ENCODE data around the gene YWHAQ.
"Not testable (repeated sequence)": the region's sequence is repeated elsewhere in the genome, so short reads cannot be mapped to it uniquely, and the experiment has no call there.

The YWHAQ gene

DNA sequence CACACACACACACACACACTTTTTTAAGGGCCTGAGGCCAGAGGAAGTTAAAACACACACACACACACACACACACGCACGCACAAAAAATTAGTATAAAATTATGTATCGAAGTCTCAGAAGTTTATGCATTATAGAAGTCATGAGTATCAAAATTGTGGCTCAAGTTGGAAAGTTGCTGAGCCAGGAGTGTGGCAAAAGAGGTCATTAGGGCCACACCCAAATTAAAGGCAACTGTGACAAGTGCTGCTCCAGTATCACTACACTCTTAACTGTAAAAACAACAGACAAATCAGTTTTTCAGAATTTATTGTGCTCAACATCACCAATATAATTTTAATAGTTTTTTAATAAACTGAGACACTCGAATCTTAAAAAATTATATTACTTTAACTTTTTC lies 36.9 kb downstream of the YWHAQ start:
- no peak for DNase-seq

DNA sequence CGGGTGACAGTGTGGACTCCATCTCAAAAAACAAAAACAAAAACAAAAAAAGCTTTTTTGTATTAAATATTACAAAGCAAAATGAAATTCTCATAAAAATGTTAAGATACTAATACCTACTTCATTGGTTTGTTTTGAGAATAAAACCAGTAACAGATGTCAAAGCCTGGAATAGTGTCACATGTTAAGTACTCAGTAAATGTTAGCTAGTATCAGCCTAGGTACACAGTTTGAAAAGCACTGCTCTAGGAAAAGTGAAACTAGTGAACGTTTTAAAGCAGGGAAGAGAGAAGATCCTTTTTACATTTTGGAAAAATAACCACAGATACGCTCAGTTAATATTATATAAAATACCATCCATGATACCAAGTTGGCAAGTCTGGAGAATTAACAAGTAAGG lies 38.1 kb downstream of the YWHAQ start:
- DNase-seq, result no peak

DNA sequence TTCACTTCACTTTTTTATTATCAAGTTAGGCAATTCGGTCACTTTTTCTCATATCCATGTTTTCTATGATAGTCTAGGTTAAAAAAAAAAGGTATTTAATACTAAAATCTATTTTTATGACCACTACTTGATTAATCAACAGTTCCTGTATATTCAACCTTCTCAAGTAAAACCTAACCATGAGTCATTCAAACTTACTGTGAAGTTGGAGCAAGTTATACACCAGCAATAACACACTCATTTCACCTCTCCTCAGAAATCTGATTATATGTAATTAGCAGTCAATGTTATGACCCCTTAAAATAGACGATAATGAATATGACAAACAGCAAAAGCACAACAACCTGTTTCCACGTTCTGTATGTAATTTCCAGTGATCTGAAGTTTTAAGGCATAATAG lies 40.2 kb downstream of the YWHAQ start:
- DNase-seq, result no peak

DNA sequence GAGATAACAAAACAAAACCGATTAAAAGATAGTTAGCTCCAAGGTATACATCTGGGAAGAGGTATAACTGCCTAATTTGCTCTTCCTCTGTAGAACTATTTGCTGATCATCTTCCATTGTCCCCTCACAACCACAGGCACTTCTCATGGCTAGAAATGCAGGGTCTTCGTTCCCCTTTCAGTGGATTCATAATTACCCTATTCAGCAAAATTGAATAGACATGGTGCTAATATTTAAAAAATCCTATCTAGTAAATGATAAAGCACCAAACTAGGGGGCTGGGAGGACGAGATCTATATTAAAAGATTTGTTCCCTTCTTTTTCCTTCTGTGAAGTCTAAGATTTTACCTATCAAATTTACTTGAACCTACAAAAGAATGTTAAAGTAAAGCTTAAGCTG lies 44.3 kb downstream of the YWHAQ start:
- DNase-seq, result no peak

DNA sequence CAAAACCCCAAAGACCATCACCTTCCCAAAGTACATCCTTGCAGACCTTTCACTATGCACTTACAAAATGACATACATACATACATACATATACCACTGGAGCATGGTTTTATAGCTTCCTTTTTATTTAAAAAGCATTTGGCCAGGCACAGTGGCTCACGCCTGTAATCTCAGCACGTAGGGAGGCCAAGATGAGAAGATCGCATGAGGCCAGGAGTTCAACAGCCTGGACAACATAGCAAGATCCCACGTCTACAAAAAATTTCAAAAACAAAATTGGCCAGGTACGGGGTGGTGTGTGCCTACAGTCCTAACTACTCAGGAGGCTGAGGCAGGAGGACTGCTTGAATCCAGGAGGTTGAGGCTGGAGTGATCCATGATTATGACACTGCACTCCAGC lies 45.3 kb downstream of the YWHAQ start:
- no peak for DNase-seq

DNA sequence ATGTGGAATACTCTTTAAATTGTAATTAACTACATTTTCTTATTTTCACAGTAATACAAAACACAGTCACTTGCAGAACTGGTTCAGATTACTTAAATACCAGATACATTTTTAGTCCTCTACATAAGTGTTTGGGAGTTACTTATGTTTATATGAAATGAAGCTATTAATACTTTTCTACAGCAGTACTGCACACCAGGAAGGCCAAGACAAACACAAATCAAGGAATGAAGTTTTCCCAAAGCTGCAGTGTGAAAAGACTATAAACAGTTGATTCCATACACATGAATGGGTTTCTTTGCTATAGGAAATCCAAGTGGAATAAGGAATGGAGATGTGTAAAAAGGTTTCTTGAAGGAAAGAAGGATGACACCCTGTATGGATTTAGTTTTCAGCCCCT lies 45.9 kb downstream of the YWHAQ start:
- not testable (repeated sequence) for DNase-seq

DNA sequence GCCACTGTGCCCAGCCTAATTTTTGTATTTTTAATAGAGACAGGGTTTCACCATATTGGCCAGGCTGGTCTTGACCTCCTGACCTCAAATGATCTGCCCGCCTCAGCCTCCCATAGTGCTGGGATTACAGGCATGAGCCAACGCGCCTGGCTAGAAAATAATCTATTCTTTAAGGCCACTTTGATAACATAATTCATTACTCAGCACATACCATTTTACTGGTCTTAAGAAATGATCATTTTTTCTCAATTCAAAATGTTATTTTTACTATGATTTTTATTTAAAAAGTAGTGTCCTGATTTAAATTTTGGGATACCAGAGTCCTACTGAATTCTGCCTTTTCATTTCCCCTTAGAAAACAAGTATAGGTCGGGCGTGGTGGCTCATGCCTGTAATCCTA lies 48.2 kb downstream of the YWHAQ start:
- DNase-seq, result no peak

DNA sequence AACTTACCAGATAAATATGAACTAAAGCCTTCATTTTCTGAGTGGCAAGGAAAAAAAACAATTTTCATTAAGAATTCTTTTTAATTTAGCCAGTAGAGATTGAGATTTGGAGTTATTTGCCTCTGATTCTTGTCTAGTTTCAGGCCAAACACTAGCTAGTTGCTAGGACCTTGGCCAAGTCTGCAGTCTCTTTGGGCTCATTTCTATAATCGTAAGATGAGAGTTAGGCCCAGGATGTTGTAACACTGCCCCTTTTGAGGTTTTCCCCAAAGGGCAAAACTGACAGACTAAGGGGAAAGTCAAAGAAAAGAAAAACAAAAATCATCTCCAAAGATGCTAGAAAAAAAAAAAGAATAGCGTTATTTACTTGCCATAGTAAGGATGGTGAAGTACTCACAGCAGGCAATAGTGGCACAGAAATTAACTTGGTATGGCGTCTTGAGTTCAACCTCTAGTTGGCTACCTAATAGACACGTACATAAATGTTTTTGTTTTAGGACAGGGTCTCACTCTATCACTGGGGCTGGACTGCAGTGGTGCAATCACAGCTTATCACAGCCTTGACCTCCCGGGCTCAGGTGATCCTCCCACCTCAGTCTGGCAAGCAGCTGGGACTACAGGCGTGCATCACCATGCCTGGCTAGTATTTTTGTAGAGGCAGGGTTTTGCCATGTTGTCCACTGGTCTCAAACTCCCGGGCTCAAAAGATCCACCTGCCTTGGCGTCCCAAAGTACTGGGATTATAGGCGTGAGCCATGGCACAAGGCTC lies 52.1 kb downstream of the YWHAQ start:
- no peak for DNase-seq

DNA sequence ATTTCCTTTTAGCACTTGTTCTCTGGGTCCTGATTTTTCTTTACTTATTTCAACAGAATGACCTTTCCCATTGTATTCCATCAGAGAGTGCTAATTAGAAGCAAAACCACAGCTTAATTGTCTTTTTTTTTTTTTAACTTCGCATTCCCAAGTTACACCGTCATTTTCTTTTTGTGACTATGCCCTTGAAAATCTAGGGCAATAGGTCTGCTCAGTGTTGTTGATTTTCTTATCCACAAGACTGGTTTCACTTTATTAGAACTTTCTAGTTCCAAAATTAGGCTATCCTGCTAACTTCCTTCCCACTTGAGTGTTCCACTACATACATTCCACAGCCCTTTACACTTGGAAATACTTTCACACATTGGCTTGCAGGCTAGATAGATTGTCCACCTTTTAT lies 56.5 kb downstream of the YWHAQ start:
- no peak for DNase-seq

DNA sequence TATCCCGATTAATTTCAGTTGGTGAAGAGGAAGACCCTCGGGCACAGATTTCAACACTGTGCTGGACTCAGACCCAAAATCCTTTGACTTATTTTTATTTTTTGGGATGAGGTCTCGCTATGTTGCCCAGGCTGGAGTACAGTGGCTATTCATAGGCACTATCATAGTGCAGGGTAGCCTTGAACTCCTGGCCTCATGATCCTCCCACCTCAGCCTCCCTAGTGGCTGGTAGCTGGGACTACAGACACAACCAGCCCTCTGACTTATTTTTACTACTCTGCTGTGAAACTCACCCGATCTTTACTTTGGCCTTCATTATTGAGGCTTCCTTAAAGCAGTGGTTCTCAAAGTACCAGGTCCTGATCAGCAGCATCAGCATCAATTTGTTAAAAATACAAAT lies 57.0 kb downstream of the YWHAQ start:
- DNase-seq, result no peak

DNA sequence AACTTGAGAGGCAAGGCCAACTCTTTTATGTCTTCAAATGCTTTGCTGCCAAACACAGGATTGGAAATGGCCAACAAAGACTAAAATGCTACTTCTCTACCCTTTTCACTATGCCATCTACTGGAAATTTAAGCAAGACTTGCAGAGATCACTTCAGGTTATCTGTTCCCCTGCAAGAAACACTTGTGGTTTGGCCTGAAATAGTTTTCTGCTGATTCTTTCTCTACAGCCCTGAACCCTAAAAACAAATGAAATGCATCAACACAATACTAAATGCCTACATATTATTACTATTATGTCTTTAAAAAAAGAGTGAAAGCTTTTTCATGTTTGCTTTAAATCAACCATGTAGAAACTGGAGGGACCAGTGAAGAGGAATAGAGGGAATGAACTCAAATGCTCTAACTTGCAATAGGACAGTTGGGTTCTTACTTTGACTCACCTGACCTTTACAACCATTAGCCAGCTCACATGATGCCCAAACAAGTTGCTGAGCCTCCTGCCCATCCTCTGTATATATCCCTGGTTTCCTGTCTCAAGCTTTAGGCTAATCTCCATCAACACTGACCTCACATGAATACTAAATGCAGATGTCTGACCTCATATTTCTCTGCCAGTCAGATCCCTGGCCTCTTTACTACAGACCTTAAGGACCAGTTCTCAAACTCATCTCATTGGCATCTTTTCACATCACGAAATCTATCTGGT lies 57.6 kb downstream of the YWHAQ start:
- no peak for DNase-seq

DNA sequence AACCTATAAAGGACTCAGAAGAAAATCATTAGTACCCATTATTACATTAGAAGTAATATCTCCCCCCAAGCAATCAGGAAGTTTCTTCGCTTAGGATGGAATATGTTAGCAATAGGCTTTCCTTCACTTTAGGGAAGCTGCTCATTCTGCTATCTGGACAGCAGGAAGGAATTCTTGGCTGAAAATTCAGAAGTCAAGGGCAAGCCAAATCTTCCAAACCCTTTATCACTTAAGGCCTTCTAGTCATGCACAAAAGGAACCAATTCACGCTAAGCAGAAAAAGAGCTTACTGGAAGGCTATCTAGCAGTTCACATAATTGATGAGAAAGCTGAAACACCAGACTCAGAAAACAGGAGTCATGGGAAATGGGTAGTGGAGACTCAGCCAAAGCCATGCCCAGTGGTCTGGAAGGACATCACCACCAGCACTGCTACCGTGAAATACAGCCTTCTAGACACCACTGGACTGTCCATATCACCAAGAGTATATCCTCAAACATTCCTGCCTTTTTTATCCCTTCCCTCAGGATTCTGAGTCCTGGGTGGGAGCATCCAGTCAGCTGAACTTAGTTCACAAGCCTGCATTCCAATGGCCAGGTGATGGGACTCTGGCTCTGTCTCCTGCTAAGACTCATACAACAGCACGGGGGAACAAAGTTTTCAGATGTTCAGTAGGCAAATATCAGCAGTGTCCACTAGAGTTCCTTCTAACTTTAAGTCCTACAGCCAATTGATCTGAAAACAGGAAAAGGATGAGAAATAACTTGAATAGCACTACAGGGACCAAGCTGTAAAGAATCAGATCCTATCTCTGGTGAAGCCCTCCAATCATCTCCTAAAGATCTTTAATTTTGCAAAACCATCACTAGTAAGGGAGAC lies 60.4 kb downstream of the YWHAQ start:
- DNase-seq, result no peak

DNA sequence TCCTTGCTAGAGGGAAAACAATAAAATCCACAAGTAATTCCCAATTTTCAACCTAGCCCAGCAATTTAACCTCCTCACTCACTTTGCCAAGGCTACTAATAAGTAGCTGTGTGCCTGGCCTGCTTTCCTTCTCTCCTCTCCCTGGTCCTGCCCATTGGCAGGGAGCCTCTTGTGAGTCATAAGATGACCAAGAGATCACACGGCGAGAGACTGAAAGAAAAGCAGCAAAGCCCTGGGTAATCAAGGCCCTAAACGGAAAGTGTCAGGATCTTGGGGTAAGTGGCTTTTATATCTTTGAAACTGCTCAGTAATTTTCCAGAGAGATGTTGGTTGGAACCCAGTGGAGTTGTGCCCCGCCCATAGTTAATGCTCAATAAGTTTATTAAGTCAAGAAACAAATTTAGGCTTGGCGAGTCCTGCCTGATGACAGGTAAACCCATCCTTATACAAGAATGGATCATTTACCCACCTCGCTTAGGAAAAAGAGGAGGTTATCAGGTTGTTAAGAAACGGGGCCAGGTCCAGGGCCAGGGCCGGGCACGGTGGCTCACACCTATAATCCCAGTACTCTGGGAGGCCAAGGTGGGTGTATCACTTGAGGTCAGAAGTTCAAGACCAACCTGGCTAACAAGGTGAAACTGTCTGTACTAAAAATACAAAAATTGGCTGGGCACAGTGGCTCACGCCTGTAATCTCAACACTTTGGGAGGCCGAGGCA lies 65.2 kb downstream of the YWHAQ start:
- no peak for DNase-seq

DNA sequence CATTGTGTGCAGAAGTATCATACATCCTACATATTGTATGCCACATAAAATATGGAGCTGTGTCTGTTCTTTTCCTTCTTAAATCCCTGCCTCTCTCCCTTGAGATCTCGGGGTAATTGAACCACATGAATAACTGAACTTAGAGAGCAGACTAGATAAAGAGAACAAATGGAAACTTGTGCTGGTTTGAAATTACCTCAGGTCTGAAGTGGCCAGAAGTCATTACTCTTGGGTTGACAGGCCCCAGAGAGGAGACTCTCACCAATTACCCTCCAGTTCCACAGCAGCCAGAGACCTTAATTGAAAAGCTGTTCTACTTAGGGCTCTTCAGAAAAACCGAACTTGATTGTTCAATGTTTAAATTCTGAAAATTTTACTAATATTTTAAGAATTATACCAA lies 70.2 kb downstream of the YWHAQ start:
- no peak for DNase-seq

DNA sequence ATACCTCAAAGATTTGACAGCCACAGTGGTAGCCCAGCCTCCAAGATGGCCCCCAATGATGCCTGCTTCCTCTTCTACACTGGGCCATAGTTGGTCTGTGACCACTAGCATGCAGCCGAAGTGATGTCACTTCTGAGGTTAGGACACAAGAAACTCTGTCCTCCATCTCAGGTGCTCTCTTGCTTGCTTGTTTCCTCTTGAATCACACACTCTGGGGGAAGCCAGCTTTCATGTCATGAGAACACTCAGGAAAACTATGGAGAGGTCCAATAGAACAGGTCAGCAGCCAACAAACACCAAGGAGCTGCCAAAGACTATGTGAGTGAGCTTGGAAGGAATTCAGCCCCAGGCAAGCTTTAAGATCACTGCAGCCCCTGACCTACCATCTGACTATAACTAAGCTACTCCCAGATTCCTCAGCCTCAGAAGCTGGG lies 71.8 kb downstream of the YWHAQ start:
- DNase-seq, result no peak

DNA sequence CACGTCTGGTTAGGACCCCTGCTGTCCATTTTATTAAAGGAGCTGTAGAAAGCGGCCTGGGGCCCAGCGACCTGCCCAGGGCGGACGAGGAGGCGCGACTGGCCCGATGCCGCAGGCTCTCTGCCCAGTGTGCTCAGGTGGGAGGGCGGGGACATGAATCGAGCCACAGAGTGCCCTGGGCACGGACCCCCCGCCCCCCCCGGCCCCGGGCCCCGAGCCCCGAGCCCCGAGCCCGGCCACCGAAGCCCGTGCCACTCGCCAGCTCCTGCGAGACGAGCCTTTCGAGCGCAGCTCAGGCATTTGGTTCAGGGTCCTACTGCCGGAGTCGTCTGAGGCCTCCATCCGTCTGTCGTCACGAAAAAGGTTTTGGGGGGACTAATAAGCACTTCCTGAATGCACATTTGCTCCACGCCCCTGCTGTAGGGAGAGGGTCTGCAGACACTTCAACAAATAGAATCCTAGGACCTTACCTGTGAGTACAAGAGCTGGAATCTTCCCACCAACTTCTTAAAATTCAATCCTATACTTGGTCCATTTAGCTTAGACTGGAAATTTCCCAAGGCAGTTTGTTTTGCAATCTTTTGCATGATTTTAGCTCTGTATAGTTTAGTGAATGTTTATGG lies 74.6 kb downstream of the YWHAQ start:
- peak; percentile 36 for DNase-seq

DNA sequence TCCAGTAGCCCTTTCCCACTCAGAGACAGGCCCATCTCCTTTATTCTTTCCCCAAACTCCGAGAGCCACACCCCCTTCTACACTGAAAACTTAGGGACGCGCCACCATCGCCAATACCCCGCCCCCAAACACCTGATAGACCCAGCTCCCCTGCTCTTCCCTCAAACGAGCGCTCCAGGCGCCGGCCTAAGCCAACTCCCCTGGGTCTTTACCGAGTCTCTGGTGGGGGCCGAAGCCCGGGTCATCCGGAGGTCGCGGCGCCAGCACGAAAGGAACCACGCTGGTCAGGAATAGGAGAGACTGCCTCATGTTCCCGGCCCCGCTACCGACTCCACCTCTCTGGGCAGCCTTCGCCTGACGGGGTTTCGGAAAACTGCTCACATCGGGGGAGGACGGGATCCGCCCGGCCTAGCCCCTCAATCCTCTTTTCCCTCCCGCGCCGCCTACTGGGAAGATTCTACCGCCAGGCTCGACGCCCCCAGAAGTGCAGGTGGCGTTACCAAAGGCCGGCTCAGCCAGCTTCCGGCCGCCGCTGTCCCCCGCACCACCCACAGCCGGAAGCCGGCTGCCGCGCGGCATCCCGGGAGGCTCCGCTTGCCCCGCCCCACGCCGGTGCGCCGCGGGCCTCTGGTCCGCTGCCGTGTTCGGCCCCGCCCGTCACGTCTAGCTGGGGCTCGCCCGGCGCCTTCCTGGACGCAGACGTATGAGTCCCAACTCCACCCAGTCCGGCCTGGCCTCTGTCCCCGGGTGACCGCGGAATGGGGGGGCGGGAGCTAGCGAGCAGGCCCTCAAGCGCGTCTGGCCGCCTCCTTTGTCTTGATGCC lies 75.3 kb downstream of the YWHAQ start, which contains the start of gene ADAM17:
Gene ADAM17 (minus strand): TSS at position 534 of the 824 bp plus-strand sequence. CDS start 225 bp downstream, at position 309.
- DNase-seq, result peak; percentile 77

DNA sequence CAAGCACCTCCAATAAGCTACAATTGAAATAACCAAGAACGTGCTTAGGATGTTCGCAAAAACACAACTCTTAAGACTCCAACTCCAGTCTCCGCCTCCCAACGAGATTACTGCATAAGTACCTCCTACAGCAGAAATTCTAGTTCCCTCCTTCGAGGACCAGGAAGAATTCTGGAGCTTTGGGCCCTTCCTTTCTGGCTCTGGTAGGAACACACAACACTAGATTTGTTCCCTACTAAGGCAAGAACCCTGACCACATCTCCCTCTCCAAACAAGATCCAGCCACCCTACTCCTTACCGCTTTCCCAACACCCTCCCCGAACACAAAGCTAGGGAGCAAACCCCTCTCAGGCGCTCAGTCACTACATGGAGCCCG lies 75.9 kb downstream of the YWHAQ start:
- DNase-seq, result no peak

DNA sequence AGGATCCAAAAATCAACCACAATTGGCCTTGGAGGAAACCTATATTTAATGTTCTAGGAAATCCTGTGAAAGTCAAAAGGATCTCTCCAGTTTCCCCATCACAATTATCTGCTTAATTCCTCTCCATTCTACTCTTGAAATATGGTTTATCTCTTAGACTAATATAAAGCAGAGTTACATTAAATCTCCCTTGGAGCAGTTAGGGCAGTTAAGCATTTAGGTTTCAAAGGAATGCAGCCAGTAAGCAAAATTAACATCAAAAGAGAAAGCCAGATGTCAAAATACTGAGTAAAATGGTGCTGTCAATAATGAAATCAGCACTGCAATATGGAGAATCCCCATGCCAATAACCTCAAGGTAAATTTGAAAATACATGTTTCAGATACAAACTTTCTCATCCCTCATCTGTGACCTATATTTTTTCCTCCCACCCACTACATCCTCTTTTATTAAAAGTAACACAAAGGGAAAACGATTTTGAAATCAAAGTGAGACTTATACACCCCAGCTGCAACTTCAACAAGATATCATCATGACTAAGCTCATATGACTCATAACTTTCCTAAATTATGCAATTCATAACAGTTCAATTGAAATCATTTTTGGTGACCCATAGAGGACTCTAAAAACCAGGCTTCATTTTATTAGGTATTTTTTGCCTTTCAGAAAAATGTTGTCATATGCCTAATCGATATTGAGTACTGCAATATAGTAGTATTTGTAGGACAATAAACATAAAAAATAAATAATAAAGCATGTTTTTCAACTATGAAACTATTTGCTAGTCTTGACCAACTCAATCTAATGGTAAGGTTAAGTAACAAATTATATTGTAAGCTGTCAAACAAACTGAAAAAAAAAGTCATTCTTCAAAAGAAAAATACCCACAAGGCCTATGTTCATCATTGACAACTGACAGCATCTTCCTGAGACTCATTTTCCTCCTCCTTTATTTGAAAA lies 78.3 kb downstream of the YWHAQ start:
- no peak for DNase-seq

DNA sequence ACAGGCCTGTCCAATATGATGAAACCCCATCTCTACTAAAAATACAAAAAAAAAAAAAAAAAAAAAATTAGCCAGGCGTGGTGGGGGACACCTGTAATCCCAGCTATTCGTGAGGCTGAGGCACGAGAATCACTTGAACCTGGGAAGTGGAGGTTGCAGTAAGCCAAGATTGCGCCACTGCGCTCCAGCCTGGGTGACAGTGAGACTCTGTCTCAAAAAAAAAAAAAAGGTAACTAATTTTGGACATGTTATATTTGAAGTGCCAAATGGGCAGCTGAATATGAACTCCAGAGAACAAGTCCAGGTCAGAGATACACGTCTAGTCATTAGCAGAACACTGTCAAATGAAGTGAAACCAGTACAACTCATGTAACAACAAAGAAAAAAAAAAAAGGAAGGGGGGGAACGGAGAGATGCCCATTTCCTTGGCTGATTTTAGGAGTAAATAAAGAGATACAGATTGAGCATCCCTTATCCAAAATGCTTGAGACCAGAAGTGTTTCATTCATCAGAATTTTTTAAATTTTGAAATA lies 79.9 kb downstream of the YWHAQ start:
- DNase-seq, result not testable (repeated sequence)

Measured in NCI-H1092 (cell line).